ENCODE data around the gene BUB1B.

BUB1B gene

DNA sequence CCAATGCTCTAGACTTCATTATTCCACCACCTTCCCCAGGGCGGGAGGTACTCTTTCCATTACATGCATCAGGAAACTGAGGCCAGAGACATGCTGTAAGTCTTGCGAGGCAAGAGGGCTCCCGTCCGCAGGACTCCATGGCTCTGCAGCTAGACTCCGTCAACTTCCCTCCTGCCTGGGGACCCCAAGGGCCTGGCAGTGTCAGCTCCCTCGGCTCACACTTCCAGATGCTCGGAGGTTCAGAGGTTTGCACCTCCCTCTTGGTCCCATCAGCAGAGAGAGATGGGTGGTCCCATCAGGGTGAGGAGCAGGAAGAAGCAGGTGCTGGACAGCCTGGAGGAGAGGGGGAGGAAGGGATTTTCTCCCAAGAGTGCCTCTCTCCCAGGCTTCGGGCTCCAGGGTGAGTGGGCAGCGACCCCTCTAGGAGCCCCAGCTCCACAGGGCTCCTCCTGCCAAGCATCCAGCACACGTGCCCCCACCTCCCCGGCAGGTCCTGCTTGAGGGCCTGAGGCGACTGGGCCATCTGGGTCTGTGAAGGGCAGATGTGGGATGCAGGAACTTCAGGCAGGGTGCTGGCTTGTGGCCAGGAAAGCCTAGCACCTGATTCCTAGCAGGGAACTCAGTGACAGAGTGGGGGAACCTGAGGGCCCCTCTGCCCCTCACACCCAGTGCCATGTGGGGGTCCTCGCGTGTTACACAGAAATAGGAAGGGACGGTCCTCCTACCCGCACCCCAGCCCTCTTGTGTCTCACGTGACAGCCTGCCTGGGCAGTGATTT, 87.3 kb downstream of the BUB1B start:
- Histone ChIP-seq H3K36me3 (ENCODE audit: control insufficient read depth in 2 of 2, insufficient read depth in 2 of 2, low read length in 2 of 2) (no peaks in the 10 kb centered on the region), H3K9me3 (ENCODE audit: control insufficient read depth in 2 of 2, low read length in 2 of 2) (no peaks in the 10 kb centered on the region), H3K4me3 (ENCODE audit: low read length in 2 of 2) (no peak overlapping the region), H3K9ac (ENCODE audit: low read depth in 1 of 2, low read length in 2 of 2) (no peak overlapping the region), H3K27ac (ENCODE audit: low read depth in 2 of 2, low read length in 2 of 2) (no peak overlapping the region), H3K4me1 (ENCODE audit: control insufficient read depth in 2 of 2, insufficient read depth in 2 of 2, low read length in 2 of 2) (peaks cover 0 to 3% of the 10 kb centered on the region in 2 donors), H3K27me3 (ENCODE audit: control insufficient read depth in 2 of 2, insufficient read depth in 2 of 2, low read length in 2 of 2) (peaks cover 0 to 4% of the 10 kb centered on the region in 2 donors)

GRCh38 chr15:40249477-40250303, 88.8 kb downstream of the BUB1B start:
- Histone ChIP-seq H3K36me3 (ENCODE audit: control insufficient read depth in 2 of 2, insufficient read depth in 2 of 2, low read length in 2 of 2) (no peaks in the 10 kb centered on the region), H3K4me3 (ENCODE audit: low read length in 2 of 2) (no peak overlapping the region), H3K9ac (ENCODE audit: low read depth in 1 of 2, low read length in 2 of 2) (no peak overlapping the region), H3K27me3 (ENCODE audit: control insufficient read depth in 2 of 2, insufficient read depth in 2 of 2, low read length in 2 of 2) (peaks cover 4 to 5% of the 10 kb centered on the region in 2 donors), H3K27ac (ENCODE audit: low read depth in 2 of 2, low read length in 2 of 2) (no peak overlapping the region), H3K9me3 (ENCODE audit: control insufficient read depth in 2 of 2, low read length in 2 of 2) (no peaks in the 10 kb centered on the region), H3K4me1 (ENCODE audit: control insufficient read depth in 2 of 2, insufficient read depth in 2 of 2, low read length in 2 of 2) (peaks cover 0 to 8% of the 10 kb centered on the region in 2 donors)

DNA sequence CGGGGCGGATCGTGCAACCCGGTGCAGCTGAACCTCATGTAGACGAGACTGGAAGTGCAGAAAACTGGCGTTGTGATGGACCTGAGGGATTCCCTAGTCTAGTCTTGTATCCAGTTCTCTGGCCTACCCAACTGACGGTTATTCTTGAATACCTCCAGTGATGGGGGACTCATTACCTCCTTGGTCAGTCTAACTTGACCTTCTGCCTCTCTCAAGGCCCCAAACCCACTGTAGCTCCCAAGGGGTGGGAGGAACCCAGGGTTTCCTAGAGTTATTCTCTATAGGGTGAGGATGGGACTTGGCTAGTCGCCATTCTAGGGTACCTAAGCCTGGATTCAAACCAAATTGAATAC, 89.4 kb downstream of the BUB1B start:
- Histone ChIP-seq H3K4me3 (ENCODE audit: low read length in 2 of 2) (no peak overlapping the region), H3K36me3 (ENCODE audit: control insufficient read depth in 2 of 2, insufficient read depth in 2 of 2, low read length in 2 of 2) (no peaks in the 10 kb centered on the region), H3K9me3 (ENCODE audit: control insufficient read depth in 2 of 2, low read length in 2 of 2) (no peaks in the 10 kb centered on the region), H3K9ac (ENCODE audit: low read depth in 1 of 2, low read length in 2 of 2) (no peak overlapping the region), H3K27ac (ENCODE audit: low read depth in 2 of 2, low read length in 2 of 2) (no peak overlapping the region), H3K27me3 (ENCODE audit: control insufficient read depth in 2 of 2, insufficient read depth in 2 of 2, low read length in 2 of 2) (peaks cover 4 to 5% of the 10 kb centered on the region in 2 donors), H3K4me1 (ENCODE audit: control insufficient read depth in 2 of 2, insufficient read depth in 2 of 2, low read length in 2 of 2) (peaks cover 0 to 8% of the 10 kb centered on the region in 2 donors)

GRCh38 chr15:40250771-40251483, 90.1 kb downstream of the BUB1B start:
- peaks cover 4 to 5% of the 10 kb centered on the region in 2 donors for H3K27me3 ChIP-seq (ENCODE audit: control insufficient read depth in 2 of 2, insufficient read depth in 2 of 2, low read length in 2 of 2)
- H3K27ac ChIP-seq (ENCODE audit: low read depth in 2 of 2, low read length in 2 of 2): no peak overlapping the region
- no peaks in the 10 kb centered on the region for H3K36me3 ChIP-seq (ENCODE audit: control insufficient read depth in 2 of 2, insufficient read depth in 2 of 2, low read length in 2 of 2)
- no peak overlapping the region for H3K4me3 ChIP-seq (ENCODE audit: low read length in 2 of 2)
- no peak overlapping the region for H3K9ac ChIP-seq (ENCODE audit: low read depth in 1 of 2, low read length in 2 of 2)
- peaks cover 0 to 8% of the 10 kb centered on the region in 2 donors for H3K4me1 ChIP-seq (ENCODE audit: control insufficient read depth in 2 of 2, insufficient read depth in 2 of 2, low read length in 2 of 2)
- no peaks in the 10 kb centered on the region for H3K9me3 ChIP-seq (ENCODE audit: control insufficient read depth in 2 of 2, low read length in 2 of 2)

DNA sequence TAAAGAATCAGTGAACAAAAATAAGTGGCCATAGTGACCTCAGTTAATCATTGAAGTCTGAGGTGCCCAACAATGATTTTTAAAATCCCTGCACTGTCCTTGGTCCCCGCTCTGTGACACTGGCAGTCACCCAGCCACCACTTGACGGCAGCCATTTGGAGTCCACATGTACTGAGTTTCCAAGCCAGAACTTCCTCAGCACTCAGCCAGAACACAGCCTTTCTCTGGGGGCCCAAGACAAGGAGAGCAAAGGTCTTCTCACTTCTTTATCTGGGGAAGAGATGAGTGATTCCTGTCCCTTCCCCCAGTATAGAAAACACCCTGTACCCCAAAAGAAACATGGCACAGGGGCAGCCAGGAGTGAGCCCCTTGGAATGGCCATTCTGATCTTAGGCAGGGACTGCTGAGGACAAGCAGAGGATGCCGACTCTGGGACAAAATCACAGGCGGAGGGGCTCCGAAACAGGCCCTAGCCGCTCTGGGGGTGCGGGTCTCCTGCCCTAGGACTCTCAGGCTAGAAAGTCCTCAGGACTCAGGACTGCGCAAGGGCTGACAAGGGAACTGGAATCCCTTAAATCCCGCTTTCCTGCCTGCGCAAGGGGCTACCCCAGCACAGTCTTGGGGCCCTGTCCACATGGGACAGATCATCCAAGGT, 90.7 kb downstream of the BUB1B start:
- Histone ChIP-seq H3K36me3 (ENCODE audit: control insufficient read depth in 2 of 2, insufficient read depth in 2 of 2, low read length in 2 of 2) (no peaks in the 10 kb centered on the region), H3K27ac (ENCODE audit: low read depth in 2 of 2, low read length in 2 of 2) (no peak overlapping the region), H3K9ac (ENCODE audit: low read depth in 1 of 2, low read length in 2 of 2) (no peak overlapping the region), H3K9me3 (ENCODE audit: control insufficient read depth in 2 of 2, low read length in 2 of 2) (no peaks in the 10 kb centered on the region), H3K27me3 (ENCODE audit: control insufficient read depth in 2 of 2, insufficient read depth in 2 of 2, low read length in 2 of 2) (peaks cover 4 to 5% of the 10 kb centered on the region in 2 donors), H3K4me3 (ENCODE audit: low read length in 2 of 2) (no peak overlapping the region), H3K4me1 (ENCODE audit: control insufficient read depth in 2 of 2, insufficient read depth in 2 of 2, low read length in 2 of 2) (peaks cover 0 to 8% of the 10 kb centered on the region in 2 donors)

- H3K4me3 ChIP-seq (ENCODE audit: low read length in 2 of 2): peak overlapping the region; percentile 66 to 69
- H3K4me1 ChIP-seq (ENCODE audit: control insufficient read depth in 2 of 2, insufficient read depth in 2 of 2, low read length in 2 of 2): peaks cover 0 to 8% of the 10 kb centered on the region in 2 donors
- peaks cover 4 to 5% of the 10 kb centered on the region in 2 donors for H3K27me3 ChIP-seq (ENCODE audit: control insufficient read depth in 2 of 2, insufficient read depth in 2 of 2, low read length in 2 of 2)
Observed at GRCh38 chr15:40252141-40252437, 91.2 kb downstream of the BUB1B start.

DNA sequence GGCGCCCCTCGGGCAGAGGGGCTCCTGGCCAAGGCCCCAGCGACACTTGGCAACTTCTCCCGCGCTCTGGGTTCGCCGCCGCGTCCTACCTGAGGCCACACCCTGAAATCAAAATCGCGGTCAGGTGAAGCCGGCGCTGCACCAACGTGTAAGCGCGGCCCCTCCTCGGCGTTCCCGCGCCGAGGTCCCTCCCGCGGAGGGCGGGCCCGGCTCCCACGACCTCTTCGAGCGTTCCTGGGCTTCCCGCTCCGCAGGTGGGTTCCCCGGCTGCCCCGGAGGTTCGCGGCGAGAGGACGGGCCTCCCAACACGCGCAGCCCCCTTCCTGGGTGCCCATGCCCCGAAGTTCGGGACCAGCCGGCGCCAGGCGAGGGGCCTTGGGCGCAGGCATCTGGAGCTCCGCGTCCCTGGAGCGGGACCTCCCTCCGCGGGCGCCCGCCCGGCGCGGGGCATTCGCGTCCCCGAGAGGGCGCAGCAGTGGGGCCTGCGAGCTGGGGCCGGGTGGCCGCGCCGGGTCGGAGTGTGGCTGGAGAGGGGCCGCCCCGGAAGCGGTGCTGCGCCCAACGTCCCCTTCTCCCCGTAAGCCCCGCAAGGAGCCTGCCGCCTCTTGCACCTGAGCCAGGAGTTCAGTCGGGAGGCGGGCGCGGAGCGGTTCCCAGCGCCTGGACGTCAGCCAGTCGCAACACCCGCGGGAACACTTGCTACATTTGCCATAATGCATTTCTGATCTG, 91.7 kb downstream of the BUB1B start:
- H3K27ac ChIP-seq (ENCODE audit: low read depth in 2 of 2, low read length in 2 of 2): no peak overlapping the region
- H3K27me3 ChIP-seq (ENCODE audit: control insufficient read depth in 2 of 2, insufficient read depth in 2 of 2, low read length in 2 of 2): peaks cover 4 to 5% of the 10 kb centered on the region in 2 donors
- H3K4me1 ChIP-seq (ENCODE audit: control insufficient read depth in 2 of 2, insufficient read depth in 2 of 2, low read length in 2 of 2): peaks cover 0 to 8% of the 10 kb centered on the region in 2 donors
- H3K36me3 ChIP-seq (ENCODE audit: control insufficient read depth in 2 of 2, insufficient read depth in 2 of 2, low read length in 2 of 2): no peaks in the 10 kb centered on the region
- peak overlapping the region; percentile 47 to 55 for H3K9ac ChIP-seq (ENCODE audit: low read depth in 1 of 2, low read length in 2 of 2)
- peak overlapping the region; percentile 66 to 69 for H3K4me3 ChIP-seq (ENCODE audit: low read length in 2 of 2)
- H3K9me3 ChIP-seq (ENCODE audit: control insufficient read depth in 2 of 2, low read length in 2 of 2): no peaks in the 10 kb centered on the region

More at GRCh38 chr15:40252141-40252437, 91.2 kb downstream of the BUB1B start:
- H3K9ac ChIP-seq (ENCODE audit: low read depth in 1 of 2, low read length in 2 of 2): peak overlapping the region in 1 of 2 donors; percentile 55
- H3K36me3 ChIP-seq (ENCODE audit: control insufficient read depth in 2 of 2, insufficient read depth in 2 of 2, low read length in 2 of 2): no peaks in the 10 kb centered on the region
- no peak overlapping the region for H3K27ac ChIP-seq (ENCODE audit: low read depth in 2 of 2, low read length in 2 of 2)
- no peaks in the 10 kb centered on the region for H3K9me3 ChIP-seq (ENCODE audit: control insufficient read depth in 2 of 2, low read length in 2 of 2)

GRCh38 chr15:40253167-40253790, 92.4 kb downstream of the BUB1B start:
- peak overlapping the region; percentile 66 to 69 for H3K4me3 ChIP-seq (ENCODE audit: low read length in 2 of 2)
- H3K9ac ChIP-seq (ENCODE audit: low read depth in 1 of 2, low read length in 2 of 2): peak overlapping the region; percentile 47 to 55
- H3K27me3 ChIP-seq (ENCODE audit: control insufficient read depth in 2 of 2, insufficient read depth in 2 of 2, low read length in 2 of 2): peaks cover 4 to 5% of the 10 kb centered on the region in 2 donors
- no peaks in the 10 kb centered on the region for H3K9me3 ChIP-seq (ENCODE audit: control insufficient read depth in 2 of 2, low read length in 2 of 2)
- no peaks in the 10 kb centered on the region for H3K36me3 ChIP-seq (ENCODE audit: control insufficient read depth in 2 of 2, insufficient read depth in 2 of 2, low read length in 2 of 2)
- no peak overlapping the region for H3K27ac ChIP-seq (ENCODE audit: low read depth in 2 of 2, low read length in 2 of 2)
- H3K4me1 ChIP-seq (ENCODE audit: control insufficient read depth in 2 of 2, insufficient read depth in 2 of 2, low read length in 2 of 2): peaks cover 0 to 8% of the 10 kb centered on the region in 2 donors

GRCh38 chr15:40254452-40254851, 93.6 kb downstream of the BUB1B start:
- H3K27me3 ChIP-seq (ENCODE audit: control insufficient read depth in 2 of 2, insufficient read depth in 2 of 2, low read length in 2 of 2): peaks cover 4 to 5% of the 10 kb centered on the region in 2 donors

More at GRCh38 chr15:40254452-40254851, 93.6 kb downstream of the BUB1B start:
- Histone ChIP-seq H3K36me3 (ENCODE audit: control insufficient read depth in 2 of 2, insufficient read depth in 2 of 2, low read length in 2 of 2) (no peaks in the 10 kb centered on the region), H3K27ac (ENCODE audit: low read depth in 2 of 2, low read length in 2 of 2) (no peak overlapping the region), H3K9me3 (ENCODE audit: control insufficient read depth in 2 of 2, low read length in 2 of 2) (no peaks in the 10 kb centered on the region), H3K4me3 (ENCODE audit: low read length in 2 of 2) (no peak overlapping the region), H3K4me1 (ENCODE audit: control insufficient read depth in 2 of 2, insufficient read depth in 2 of 2, low read length in 2 of 2) (peaks cover 0 to 8% of the 10 kb centered on the region in 2 donors), H3K9ac (ENCODE audit: low read depth in 1 of 2, low read length in 2 of 2) (no peak overlapping the region)
